ENCODE measurements around the gene DUOX2.
"Not testable (repeated sequence)": the region's sequence is repeated elsewhere in the genome, so short reads cannot be mapped to it uniquely, and the experiment has no call there.

The DUOX2 gene

GRCh38 chr15:45100884-45101625 lies 12.9 kb downstream of the DUOX2 start:
- no peak for DNase-seq (ENCODE audit: low spot score)

GRCh38 chr15:45099549-45100165 lies 14.3 kb downstream of the DUOX2 start:
- no peak for DNase-seq (ENCODE audit: low spot score)

DNA sequence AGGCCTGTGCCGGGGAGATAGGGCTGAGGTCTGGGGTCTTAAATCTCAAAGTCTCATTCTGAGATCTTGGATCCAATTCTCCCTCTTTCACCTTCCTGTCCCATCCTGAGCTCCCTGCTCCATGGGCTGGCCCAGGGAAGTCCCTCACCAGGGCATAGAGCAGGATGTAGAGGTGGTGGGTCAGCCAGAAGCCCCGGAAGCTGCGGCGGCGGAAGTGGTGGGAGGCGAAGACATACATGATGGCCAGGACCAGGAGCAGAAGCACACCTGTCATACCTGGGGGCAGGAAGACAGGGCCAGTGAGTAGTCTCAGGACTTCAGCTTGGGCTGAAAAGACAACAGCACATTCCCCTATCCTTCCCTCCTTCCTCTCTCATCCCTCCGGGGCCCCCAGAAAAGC lies 16.5 kb downstream of the DUOX2 start:
- DNase-seq (ENCODE audit: low spot score): no peak

DNA sequence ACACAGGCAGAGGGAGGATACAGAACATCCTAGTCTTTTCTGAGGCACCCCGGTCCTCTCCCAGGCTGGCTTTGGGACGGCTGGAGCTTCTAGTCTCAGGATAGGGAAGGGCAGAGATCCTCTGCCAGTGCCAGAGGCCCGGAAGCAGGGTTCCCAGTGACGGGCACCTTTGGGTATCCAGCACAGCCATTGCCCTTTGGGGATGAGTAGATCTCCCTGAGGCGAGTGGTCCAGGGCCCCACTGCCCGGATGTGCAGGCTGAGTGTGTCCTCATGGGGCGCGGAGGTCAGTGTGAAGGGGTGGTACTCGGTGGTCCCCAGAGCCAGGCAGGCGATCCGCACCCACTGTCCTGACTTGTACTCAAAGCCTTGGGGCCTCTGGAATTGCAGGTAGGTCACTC lies 18.3 kb downstream of the DUOX2 start:
- DNase-seq (ENCODE audit: low spot score): no peak

- DNase-seq (ENCODE audit: low spot score): no peak
Observed at GRCh38 chr15:45094358-45094730, 19.6 kb downstream of the DUOX2 start.

GRCh38 chr15:45093622-45094357 lies 20.2 kb downstream of the DUOX2 start:
- DNase-seq (ENCODE audit: low spot score): no peak

- DNase-seq (ENCODE audit: low spot score): no peak
Observed at GRCh38 chr15:45093013-45093412, 21.0 kb downstream of the DUOX2 start.

GRCh38 chr15:45091576-45091975 lies 22.4 kb downstream of the DUOX2 start:
- DNase-seq (ENCODE audit: low spot score): no peak

DNA sequence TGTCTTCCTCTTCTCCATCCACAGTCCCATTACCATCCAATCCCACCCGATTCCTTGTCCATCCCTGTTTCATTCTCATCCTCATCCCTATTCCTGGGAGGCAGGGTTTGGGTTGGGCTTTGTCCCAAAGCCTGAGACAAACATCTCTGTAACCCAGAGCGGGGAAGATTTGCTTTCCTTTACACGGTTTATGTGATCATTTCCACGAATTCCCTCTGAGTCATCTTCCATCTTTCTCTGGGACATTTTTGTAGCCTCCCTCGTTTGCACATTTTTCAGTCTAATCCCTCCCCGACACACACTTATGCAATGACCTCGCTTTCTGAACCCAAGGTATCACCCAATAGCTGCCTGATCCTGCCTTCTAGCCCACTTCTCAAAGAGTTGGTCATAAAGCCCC lies 22.8 kb downstream of the DUOX2 start:
- DNase-seq (ENCODE audit: low spot score): no peak

- DNase-seq (ENCODE audit: low spot score): no peak
Observed at GRCh38 chr15:45089712-45090373, 24.1 kb downstream of the DUOX2 start.

GRCh38 chr15:45088801-45089711 lies 24.9 kb downstream of the DUOX2 start:
- DNase-seq (ENCODE audit: low spot score): no peak

DNA sequence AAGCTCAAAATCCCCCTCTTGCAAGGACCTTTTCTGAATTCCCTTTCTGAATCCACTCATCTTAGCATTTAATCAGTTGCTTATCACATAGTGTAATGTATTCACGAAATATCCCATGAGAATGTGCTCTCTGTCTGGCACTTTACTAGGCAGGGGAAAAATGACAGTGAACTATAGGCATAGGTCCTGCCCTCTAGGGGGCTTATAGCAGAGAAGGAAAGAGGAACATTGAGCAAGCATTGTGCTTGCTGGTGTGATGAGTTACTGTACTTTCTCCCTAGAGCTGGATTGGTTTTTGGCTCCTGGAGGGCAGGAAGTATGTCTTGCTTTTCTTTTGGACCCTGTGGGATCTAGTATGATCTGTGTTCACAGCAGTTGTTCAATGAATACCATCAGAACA lies 26.5 kb downstream of the DUOX2 start:
- no peak for DNase-seq (ENCODE audit: low spot score)

GRCh38 chr15:45084163-45084562 lies 29.8 kb downstream of the DUOX2 start:
- DNase-seq (ENCODE audit: low spot score): no peak

DNA sequence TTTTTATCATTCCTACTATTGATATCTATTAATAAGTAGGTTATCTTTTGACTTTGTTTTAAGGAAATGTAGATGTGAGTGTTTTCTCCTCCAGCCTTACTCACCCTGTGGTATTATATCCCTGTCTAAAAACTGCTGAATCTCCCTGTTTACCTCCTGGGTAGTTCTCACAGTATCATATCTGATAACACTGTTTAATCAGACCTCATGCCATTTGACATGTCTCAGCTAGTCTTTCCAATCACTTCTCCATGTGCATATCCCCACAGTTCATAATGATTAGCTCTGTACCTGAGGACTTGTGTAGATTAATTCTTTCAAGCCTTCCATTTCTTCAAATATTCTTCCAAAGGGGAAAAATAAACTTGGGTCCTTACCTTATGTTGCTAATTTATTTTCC lies 30.7 kb downstream of the DUOX2 start:
- DNase-seq (ENCODE audit: low spot score): no peak

DNA sequence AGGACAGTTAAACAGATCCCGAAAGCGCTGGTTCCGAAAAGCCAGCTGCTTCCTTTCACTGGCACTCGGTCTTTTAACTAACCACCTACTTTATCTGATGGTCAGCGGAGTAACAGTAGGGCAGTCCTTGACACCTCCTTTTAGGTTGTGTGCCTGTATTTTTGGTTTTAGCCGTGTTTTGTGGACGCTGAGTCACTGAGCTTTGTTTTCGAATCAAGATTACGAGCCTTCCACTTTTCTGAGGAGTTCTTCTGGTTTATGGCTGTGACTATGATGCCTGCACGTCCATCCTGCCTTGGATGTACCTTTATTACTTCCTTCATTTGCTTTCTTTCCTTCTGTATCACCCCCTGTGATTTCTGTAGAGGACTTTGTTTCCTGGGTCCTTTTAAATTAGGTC lies 31.6 kb downstream of the DUOX2 start:
- DNase-seq (ENCODE audit: low spot score): not testable (repeated sequence)

- not testable (repeated sequence) for DNase-seq (ENCODE audit: low spot score)
Observed at GRCh38 chr15:45080593-45080992, 33.4 kb downstream of the DUOX2 start.

GRCh38 chr15:45079628-45080246 lies 34.2 kb downstream of the DUOX2 start:
- not testable (repeated sequence) for DNase-seq (ENCODE audit: low spot score)

GRCh38 chr15:45079201-45079600 lies 34.8 kb downstream of the DUOX2 start:
- not testable (repeated sequence) for DNase-seq (ENCODE audit: low spot score)

DNA sequence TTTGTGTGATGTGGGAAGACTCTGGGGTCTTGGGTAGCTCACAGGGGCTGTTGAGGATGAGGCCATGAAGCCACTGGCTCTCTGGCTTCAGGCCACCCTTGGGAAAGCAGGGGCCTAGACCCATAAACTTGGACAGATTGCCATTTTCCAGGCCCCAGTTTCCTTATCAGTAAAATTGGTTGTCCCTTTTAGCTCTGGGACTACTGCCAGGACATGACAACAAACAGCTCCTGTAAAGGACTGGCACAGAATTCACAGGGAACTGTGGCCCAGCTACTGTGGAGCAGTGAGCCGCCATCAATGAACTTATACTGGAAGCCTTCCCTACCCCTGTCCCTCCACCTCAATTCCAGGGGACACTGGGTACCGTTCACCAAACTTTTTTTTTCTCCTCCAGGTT lies 36.6 kb downstream of the DUOX2 start:
- DNase-seq (ENCODE audit: low spot score): not testable (repeated sequence)

DNA sequence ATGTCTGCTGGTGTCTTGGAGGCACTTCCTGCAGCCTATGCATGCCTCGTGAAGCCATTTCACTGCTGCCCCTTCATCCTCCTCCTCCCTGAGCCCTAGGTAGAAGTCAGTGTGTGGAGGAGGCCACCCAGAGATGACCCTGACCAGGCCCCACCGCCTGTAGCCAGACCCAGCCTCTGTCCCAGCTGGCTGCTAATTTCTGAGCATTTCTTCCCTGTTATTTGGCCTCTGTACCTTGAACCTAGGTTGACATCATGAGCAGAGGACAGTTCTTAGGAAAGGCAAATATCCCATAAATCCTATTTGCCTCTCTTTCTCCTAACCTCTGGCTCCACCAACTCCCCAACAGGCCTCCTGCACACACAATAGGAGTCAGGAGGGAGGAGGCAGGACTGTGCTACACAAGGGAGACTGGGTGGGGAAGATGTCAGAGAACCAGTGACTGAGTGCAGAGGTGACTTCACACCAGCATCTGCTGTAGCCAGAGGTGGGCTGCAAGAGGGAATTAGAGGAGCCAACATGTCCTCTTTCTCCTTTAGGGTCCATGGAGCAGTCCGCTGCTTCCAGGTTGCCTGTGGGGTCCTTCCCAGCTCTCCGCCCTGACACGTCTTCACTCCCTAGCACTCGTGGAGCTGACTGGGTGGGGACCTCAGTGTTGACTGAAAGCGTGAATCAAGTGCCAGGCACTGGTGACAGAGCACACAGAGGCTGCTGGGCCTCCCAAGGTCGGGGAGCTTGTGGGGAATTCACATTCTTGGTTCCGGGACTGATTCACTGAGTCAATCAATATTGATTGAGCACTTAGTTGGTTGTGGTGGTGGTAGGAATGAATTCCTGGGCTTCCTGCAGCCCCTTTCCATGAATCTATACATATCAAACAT lies 38.3 kb downstream of the DUOX2 start:
- not testable (repeated sequence) for DNase-seq (ENCODE audit: low spot score)
